ENCODE results near the gene PLP2. TPM values are rescaled to one million over a fixed set of nuclear protein-coding genes. Genes with fewer than 3 reads are reported as not detected.

Gene PLP2
- total and polyA plus RNA-seq, 2 of the 13 experiments (the other 11 are each of a cell fraction or from before 2014, with no cell fraction given), result 0.40 to 3.6 TPM

DNA sequence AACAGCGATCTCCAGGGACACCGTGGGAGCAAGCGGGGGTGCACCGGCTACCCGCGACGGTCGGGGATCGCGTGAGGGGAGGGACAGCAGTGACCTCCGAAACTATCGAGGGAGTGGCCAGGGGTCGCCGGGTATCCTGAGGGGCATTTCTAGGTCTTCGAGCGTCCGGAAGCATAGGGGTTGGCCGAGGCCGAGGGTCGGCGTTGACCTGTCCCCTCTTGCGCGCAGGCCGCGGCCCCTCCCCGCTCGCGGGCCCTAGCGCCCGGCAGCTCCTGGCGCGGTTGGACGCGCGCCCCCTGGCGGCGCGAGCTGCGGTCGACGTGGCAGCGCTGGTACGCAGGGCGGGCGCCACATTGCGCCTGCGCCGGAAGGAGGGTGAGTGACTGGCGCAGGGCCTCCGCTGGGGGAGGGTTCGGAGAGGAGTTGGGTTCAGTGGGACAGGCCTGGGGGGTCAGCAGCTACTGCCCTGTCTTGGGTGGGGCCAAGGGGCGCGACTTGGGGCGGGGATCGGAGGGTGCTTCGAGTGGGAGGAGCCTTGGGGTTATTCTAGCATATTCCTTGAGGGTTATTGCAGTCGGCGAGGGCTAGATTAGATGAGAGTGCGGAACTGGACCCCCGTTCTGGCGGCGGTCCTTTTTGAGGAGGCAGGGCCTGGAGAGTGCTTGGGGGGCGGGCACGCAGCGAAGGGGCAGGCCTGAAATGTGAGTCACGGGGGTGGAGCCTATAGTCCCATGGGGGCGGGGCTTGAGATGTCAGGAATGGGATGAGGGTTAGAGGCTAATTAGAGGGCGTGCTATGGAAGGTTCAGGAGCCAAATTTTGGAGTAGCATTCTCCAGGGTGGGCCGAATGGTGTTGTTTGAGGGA lies 7.9 kb upstream of the PLP2 start (continued):
- TF ChIP-seq, protein P1, sequence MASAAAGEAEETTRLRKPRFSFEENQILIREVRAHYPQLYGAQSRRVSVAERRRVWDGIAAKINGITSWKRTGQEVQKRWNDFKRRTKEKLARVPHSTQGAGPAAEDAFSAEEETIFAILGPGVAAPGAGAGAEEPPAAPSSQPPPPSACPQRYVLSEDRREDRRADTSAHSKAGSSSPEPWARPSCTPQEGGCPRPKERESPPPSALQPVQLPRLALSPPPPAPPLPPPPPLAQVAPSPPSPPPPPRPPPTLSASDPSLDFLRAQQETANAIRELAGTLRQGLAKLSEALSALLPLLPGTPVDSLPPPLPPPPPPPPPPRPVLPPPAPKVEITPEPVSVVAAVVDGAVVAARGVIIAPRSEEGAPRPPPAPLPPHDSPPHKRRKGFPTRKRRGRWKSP (CRISPR knock-in tag; IDR thresholded peaks at IDR 0.05), result peak; percentile 60; the same call in 1 of the 2 replicates
- no peak for TF ChIP-seq ZNF253 (CRISPR knock-in tag; IDR thresholded peaks at IDR 0.05; ENCODE audit: borderline replicate concordance)
- TF ChIP-seq ZNF337 (CRISPR knock-in tag; IDR thresholded peaks at IDR 0.05; ENCODE audit: borderline replicate concordance, low read depth), result 0 out of 2 replicates have a peak, but pooled peaks have one; percentile 37
- TF ChIP-seq, protein P2, sequence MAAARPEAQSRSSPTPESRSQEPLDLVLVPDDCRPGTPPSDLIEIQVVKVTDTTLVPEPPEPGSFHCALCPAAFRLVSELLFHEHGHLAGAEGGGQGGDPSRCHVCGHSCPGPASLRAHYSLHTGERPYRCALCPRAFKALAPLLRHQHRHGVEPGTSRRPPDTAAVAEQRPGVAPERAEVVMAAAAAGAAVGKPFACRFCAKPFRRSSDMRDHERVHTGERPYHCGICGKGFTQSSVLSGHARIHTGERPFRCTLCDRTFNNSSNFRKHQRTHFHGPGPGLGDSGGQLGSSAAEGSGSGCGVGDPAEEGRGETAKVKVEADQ (CRISPR knock-in tag; IDR thresholded peaks at IDR 0.05; ENCODE audit: borderline replicate concordance), result no peak
- TF ChIP-seq NKX3-1 (CRISPR knock-in tag; IDR thresholded peaks at IDR 0.05), result no peak
- TF ChIP-seq, protein P3, sequence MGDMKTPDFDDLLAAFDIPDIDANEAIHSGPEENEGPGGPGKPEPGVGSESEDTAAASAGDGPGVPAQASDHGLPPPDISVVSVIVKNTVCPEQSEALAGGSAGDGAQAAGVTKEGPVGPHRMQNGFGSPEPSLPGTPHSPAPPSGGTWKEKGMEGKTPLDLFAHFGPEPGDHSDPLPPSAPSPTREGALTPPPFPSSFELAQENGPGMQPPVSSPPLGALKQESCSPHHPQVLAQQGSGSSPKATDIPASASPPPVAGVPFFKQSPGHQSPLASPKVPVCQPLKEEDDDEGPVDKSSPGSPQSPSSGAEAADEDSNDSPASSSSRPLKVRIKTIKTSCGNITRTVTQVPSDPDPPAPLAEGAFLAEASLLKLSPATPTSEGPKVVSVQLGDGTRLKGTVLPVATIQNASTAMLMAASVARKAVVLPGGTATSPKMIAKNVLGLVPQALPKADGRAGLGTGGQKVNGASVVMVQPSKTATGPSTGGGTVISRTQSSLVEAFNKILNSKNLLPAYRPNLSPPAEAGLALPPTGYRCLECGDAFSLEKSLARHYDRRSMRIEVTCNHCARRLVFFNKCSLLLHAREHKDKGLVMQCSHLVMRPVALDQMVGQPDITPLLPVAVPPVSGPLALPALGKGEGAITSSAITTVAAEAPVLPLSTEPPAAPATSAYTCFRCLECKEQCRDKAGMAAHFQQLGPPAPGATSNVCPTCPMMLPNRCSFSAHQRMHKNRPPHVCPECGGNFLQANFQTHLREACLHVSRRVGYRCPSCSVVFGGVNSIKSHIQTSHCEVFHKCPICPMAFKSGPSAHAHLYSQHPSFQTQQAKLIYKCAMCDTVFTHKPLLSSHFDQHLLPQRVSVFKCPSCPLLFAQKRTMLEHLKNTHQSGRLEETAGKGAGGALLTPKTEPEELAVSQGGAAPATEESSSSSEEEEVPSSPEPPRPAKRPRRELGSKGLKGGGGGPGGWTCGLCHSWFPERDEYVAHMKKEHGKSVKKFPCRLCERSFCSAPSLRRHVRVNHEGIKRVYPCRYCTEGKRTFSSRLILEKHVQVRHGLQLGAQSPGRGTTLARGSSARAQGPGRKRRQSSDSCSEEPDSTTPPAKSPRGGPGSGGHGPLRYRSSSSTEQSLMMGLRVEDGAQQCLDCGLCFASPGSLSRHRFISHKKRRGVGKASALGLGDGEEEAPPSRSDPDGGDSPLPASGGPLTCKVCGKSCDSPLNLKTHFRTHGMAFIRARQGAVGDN (CRISPR knock-in tag; IDR thresholded peaks at IDR 0.05), result peak; percentile 73
- TF ChIP-seq ZNF234 (CRISPR knock-in tag; conservative IDR thresholded peaks at IDR 0.05), result no peak
- no peak for TF ChIP-seq ZNF562 (CRISPR knock-in tag; IDR thresholded peaks at IDR 0.05; ENCODE audit: borderline replicate concordance)
- TF ChIP-seq HNRNPLL (IDR thresholded peaks at IDR 0.05; ENCODE audit: low read depth, low read length, poor library complexity, severe bottlenecking), result peak; percentile 84
- TF ChIP-seq, protein P4, sequence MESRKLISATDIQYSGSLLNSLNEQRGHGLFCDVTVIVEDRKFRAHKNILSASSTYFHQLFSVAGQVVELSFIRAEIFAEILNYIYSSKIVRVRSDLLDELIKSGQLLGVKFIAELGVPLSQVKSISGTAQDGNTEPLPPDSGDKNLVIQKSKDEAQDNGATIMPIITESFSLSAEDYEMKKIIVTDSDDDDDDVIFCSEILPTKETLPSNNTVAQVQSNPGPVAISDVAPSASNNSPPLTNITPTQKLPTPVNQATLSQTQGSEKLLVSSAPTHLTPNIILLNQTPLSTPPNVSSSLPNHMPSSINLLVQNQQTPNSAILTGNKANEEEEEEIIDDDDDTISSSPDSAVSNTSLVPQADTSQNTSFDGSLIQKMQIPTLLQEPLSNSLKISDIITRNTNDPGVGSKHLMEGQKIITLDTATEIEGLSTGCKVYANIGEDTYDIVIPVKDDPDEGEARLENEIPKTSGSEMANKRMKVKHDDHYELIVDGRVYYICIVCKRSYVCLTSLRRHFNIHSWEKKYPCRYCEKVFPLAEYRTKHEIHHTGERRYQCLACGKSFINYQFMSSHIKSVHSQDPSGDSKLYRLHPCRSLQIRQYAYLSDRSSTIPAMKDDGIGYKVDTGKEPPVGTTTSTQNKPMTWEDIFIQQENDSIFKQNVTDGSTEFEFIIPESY (CRISPR knock-in tag; IDR thresholded peaks at IDR 0.05), result peak; percentile 64; the same call in 1 of the 2 replicates
- peak; percentile 48; the same call in 1 of the 2 replicates for TF ChIP-seq SPEN (CRISPR knock-in tag; IDR thresholded peaks at IDR 0.05; ENCODE audit: low read depth)
- TF ChIP-seq, protein P5, sequence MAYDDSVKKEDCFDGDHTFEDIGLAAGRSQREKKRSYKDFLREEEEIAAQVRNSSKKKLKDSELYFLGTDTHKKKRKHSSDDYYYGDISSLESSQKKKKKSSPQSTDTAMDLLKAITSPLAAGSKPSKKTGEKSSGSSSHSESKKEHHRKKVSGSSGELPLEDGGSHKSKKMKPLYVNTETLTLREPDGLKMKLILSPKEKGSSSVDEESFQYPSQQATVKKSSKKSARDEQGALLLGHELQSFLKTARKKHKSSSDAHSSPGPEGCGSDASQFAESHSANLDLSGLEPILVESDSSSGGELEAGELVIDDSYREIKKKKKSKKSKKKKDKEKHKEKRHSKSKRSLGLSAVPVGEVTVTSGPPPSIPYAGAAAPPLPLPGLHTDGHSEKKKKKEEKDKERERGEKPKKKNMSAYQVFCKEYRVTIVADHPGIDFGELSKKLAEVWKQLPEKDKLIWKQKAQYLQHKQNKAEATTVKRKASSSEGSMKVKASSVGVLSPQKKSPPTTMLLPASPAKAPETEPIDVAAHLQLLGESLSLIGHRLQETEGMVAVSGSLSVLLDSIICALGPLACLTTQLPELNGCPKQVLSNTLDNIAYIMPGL (CRISPR knock-in tag; IDR thresholded peaks at IDR 0.05; ENCODE audit: borderline replicate concordance in 1 of 2, low read depth in 1 of 2), result peak in 1 of 2 experiments; percentile 22; a peak in 1 of 4 replicates
- no peak for TF ChIP-seq HIVEP1 (CRISPR knock-in tag; IDR thresholded peaks at IDR 0.05)
- TF ChIP-seq, protein P6, sequence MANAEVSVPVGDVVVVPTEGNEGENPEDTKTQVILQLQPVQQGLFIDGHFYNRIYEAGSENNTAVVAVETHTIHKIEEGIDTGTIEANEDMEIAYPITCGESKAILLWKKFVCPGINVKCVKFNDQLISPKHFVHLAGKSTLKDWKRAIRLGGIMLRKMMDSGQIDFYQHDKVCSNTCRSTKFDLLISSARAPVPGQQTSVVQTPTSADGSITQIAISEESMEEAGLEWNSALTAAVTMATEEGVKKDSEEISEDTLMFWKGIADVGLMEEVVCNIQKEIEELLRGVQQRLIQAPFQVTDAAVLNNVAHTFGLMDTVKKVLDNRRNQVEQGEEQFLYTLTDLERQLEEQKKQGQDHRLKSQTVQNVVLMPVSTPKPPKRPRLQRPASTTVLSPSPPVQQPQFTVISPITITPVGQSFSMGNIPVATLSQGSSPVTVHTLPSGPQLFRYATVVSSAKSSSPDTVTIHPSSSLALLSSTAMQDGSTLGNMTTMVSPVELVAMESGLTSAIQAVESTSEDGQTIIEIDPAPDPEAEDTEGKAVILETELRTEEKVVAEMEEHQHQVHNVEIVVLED (CRISPR knock-in tag; IDR thresholded peaks at IDR 0.05; ENCODE audit: borderline replicate concordance), result 0 out of 2 replicates have a peak, but pooled peaks have one; percentile 36
